Mesothelial cell of epicardium (in vitro differentiated cells): ENCODE measurements around the gene SGMS1. TPM values are rescaled to one million over a fixed set of nuclear protein-coding genes. Genes with fewer than 3 reads are reported as not detected.
"Not testable (repeated sequence)": the region's sequence is repeated elsewhere in the genome, so short reads cannot be mapped to it uniquely, and the experiment has no call there.

Experiments used
- DNase-seq, 2 experiments: peaks; one replicate each; pipeline ENCODE4 v3.0.0; 2021; ENCODE audit warnings: low spot score in 2 of 2; ENCODE audit not compliant: unreplicated experiment in 2 of 2
- H3K27ac Mint-ChIP-seq: 2 replicates; pipeline ENCODE4 v1.8.0; 2021; ENCODE audit warnings: mixed read lengths
- H3K27me3 Mint-ChIP-seq: 2 replicates; pipeline ENCODE4 v1.8.0; 2021; ENCODE audit warnings: low read depth, mixed read lengths
- H3K36me3 Mint-ChIP-seq: 2 replicates; pipeline ENCODE4 v1.8.0; 2021; ENCODE audit warnings: mixed read lengths
- H3K4me1 Mint-ChIP-seq: 2 replicates; pipeline ENCODE4 v1.8.0; 2021; ENCODE audit warnings: mixed read lengths
- H3K4me3 Mint-ChIP-seq: 2 replicates; pipeline ENCODE4 v1.8.0; 2021; ENCODE audit warnings: mild to moderate bottlenecking, moderate library complexity, mixed read lengths
- H3K9me3 Mint-ChIP-seq: 2 replicates; pipeline ENCODE4 v1.8.0; 2021; ENCODE audit warnings: mixed read lengths
- total RNA-seq: library from RNA; stranded (reverse); gene quantifications from 3 replicates; pipeline ENCODE4 v1.2.1, GENCODE V29; 2021
- TF ChIP-seq, protein P1 (sequence below): fragments of 200-600 bp; sonication (generic); IDR thresholded peaks from one replicate; pipeline ENCODE4 v1.5.0; 2021; ENCODE audit warnings: antibody characterized with exemption; ENCODE audit not compliant: unreplicated experiment

Gene SGMS1
- total RNA-seq, 1 donor from 2014 or later, result 14.9 TPM

DNA sequence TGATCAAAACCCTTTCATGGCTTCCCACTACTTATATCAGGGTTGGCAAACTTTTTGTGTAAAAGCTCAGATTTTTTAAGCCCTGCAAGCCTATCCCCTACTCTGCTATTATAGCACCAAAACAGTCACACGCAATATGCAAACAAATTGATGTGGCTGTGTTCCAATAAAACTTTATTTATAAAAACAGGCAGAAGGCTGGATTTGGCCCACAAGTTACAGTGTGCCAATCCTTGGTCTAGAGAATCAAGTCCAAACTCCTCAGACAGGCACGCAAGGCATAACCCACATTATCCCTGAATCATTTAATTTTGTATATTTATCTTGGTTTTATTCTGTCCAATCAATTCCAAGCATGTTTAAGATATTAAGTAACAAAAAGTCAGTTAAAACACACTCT, 71.9 kb downstream of the SGMS1 start:
- H3K4me1 Mint-ChIP-seq, result peaks cover 30% of the 10 kb centered on the region
- TF ChIP-seq, protein P1, sequence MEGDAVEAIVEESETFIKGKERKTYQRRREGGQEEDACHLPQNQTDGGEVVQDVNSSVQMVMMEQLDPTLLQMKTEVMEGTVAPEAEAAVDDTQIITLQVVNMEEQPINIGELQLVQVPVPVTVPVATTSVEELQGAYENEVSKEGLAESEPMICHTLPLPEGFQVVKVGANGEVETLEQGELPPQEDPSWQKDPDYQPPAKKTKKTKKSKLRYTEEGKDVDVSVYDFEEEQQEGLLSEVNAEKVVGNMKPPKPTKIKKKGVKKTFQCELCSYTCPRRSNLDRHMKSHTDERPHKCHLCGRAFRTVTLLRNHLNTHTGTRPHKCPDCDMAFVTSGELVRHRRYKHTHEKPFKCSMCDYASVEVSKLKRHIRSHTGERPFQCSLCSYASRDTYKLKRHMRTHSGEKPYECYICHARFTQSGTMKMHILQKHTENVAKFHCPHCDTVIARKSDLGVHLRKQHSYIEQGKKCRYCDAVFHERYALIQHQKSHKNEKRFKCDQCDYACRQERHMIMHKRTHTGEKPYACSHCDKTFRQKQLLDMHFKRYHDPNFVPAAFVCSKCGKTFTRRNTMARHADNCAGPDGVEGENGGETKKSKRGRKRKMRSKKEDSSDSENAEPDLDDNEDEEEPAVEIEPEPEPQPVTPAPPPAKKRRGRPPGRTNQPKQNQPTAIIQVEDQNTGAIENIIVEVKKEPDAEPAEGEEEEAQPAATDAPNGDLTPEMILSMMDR, result no peak
- H3K4me3 Mint-ChIP-seq, result no peak overlapping the region
- peaks cover 7% of the 10 kb centered on the region for H3K36me3 Mint-ChIP-seq
- H3K27ac Mint-ChIP-seq, result peak overlapping the region; percentile 51
- peaks cover 24% of the 10 kb centered on the region for H3K9me3 Mint-ChIP-seq
- H3K27me3 Mint-ChIP-seq, result no peaks in the 10 kb centered on the region
- DNase-seq, result no peak

DNA sequence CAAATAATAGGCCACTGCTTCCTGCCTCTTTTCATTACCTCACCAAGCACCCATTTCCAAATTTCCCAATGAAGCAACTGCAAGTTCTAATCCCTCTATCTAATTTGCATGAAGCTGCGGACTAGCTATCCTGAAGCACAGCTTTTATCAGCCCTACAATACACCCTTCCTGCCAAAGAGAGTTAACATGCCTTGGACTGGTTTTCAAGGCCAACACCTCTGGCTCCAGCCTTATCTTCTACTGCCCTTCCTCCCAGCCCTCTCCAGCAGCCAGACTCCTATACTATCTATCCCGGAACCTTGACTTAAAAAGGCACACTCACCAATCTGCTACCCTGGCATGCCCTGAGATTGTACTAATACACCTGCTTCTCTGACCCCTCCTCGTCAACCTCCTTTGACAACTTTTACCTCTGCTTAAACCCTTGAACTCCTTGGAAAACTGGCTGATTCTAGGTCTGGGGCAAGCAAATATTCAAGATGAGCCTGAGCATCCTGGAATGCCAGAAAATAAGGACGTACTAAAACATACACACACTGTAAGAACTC, 73.4 kb downstream of the SGMS1 start:
- no peak for DNase-seq
- H3K36me3 Mint-ChIP-seq, result peaks cover 7% of the 10 kb centered on the region
- H3K4me1 Mint-ChIP-seq, result peaks cover 22% of the 10 kb centered on the region
- H3K9me3 Mint-ChIP-seq, result peaks cover 25% of the 10 kb centered on the region
- TF ChIP-seq, protein P1, result no peak
- no peaks in the 10 kb centered on the region for H3K27me3 Mint-ChIP-seq
- H3K27ac Mint-ChIP-seq, result no peak overlapping the region
- H3K4me3 Mint-ChIP-seq, result no peak overlapping the region

DNA sequence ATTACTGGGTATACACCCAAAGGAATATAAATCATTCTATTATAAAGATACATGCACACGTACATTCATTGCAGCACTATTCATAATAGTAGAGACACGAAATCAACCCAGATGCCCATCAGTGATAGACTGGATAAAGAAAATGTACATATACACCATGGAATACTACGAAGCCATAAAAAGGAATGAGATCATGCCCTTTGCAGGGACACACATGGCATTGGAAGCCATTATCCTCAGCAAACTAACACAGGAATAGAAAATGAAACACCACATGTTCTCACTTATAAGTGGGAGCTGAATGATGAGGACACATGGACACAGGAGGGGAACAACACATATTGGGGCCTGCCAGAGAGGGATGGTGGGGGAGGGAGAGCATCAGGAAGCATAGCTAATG, 74.6 kb downstream of the SGMS1 start:
- not testable (repeated sequence) for H3K27me3 Mint-ChIP-seq, DNase-seq, H3K4me3 Mint-ChIP-seq, H3K27ac Mint-ChIP-seq, H3K36me3 Mint-ChIP-seq
- peaks cover 25% of the 10 kb centered on the region for H3K9me3 Mint-ChIP-seq
- H3K4me1 Mint-ChIP-seq, result peaks cover 16% of the 10 kb centered on the region

DNA sequence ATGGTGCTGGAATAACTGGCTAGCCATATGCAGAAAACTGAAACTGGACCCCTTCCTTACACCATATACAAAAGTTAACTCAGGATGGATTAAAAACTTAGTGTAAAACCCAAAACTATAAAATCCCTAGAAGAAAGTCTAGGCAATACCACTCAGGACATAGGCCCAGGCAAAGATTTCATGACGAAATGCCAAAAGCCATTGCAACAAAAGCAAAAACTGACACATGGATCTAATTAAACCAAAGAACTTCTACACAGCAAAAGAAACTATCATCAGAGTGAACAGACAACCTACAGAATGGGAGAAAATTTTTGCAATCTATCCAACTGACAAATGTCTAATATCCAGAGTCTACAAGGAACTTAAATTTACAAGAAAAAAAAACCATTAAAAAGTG, 75.3 kb downstream of the SGMS1 start:
- H3K4me1 Mint-ChIP-seq, result peaks cover 16% of the 10 kb centered on the region

DNA sequence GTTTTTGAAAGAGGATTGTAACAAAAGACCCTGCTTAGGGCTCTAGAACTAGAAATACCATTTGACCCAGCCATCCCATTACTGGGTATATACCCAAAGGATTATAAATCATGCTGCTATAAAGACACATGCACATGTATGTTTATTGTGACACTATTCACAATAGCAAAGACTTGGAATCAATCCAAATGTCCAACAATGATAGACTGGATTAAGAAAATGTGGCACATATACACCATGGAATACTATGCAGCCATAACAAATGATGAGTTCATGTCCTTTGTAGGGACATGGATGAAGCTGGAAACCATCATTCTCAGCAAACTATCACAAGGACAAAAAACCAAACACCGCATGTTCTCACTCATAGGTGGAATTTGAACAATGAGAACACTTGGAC, 77.5 kb downstream of the SGMS1 start:
- H3K36me3 Mint-ChIP-seq, H3K4me3 Mint-ChIP-seq, H3K27me3 Mint-ChIP-seq, DNase-seq, H3K27ac Mint-ChIP-seq: not testable (repeated sequence)
- Mint-ChIP-seq H3K4me1 (peaks cover 11% of the 10 kb centered on the region), H3K9me3 (peaks cover 25% of the 10 kb centered on the region)

More for the DNA sequence above, 75.3 kb downstream of the SGMS1 start:
- not testable (repeated sequence) for H3K27ac Mint-ChIP-seq, H3K4me3 Mint-ChIP-seq, DNase-seq, H3K27me3 Mint-ChIP-seq, H3K36me3 Mint-ChIP-seq
- H3K9me3 Mint-ChIP-seq, result peaks cover 25% of the 10 kb centered on the region

DNA sequence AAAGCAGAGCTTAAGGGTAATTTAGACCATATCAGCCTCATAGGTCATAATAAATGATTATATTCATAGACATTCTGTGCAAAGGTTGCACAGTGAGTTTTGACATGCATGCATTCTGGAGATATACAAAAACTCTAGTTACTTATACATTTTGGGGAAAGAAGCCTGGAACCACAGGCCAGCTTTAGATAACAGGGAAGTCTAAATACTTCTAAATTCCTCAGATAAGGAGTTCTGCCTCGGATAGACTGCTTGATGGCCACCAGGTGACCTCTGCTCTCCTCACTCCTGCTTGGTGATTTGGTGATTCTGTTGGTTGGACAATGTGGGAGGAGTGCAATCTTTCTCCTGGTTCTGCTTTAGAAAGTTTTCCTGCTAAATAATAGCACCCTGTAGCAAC, 77.9 kb downstream of the SGMS1 start:
- H3K4me3 Mint-ChIP-seq, result no peak overlapping the region
- peaks cover 11% of the 10 kb centered on the region for H3K4me1 Mint-ChIP-seq
- no peak for DNase-seq
- TF ChIP-seq, protein P1, result no peak
- peaks cover 7% of the 10 kb centered on the region for H3K36me3 Mint-ChIP-seq
- no peaks in the 10 kb centered on the region for H3K27me3 Mint-ChIP-seq
- no peak overlapping the region for H3K27ac Mint-ChIP-seq
- peaks cover 25% of the 10 kb centered on the region for H3K9me3 Mint-ChIP-seq

DNA sequence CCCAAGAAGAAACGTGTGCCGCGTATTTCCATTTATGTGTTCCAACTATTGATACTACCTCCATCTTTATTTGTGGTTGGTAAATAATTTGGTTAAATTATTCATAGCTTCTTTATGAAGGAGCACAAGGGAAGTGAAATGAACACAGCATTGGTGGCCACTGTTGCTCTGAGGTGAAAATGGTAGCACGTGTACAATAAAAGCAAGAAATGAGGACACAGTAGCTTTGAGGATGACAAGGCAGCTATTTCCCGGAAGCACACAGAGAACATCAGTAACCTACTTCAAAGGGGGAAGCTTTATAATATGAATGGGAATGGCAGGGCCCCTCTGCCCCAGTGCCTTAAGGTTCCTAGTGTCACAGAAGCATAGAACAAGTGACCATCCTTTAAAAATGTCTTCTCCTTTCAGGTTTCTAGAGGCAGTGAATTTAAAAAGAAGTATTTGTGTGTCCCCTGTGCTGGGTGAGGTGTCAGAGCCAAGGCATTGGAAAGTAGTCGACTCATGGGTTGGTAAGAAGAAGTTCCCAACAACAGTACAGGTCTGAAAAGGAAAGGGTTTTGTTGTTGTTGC, 78.8 kb downstream of the SGMS1 start:
- Mint-ChIP-seq H3K27me3 (no peaks in the 10 kb centered on the region), H3K36me3 (peaks cover 7% of the 10 kb centered on the region), H3K4me3 (no peak overlapping the region), H3K27ac (no peak overlapping the region), H3K9me3 (peaks cover 25% of the 10 kb centered on the region), H3K4me1 (peaks cover 6% of the 10 kb centered on the region)
- DNase-seq, result no peak
- TF ChIP-seq, protein P1, result no peak
